Activated T-cell treated with anti-CD3 and anti-CD28 coated beads, Interleukin-2, amount 50 U/mL, for 72 hours (primary cell): Measurements from ENCODE around the gene RDH11. TPM values are rescaled to one million over a fixed set of nuclear protein-coding genes. Genes with fewer than 3 reads are reported as not detected.

Experiments
- ATAC-seq, 2 donors: fragments of 150-1000 bp; cut with Tn5 transposase; replicated peaks in 1 of 2; 2 replicates each; pipeline ENCODE4 v1.10.0; 2021; ENCODE audit warnings: moderate library complexity in 2 of 2, mild to moderate bottlenecking in 1 of 2
- DNase-seq, 2 donors: peaks; one replicate each; pipeline ENCODE4 v3.0.0; 2021 to 2022; ENCODE audit warnings: mixed read lengths in 1 of 2
- H3K27ac Mint-ChIP-seq: one replicate; pipeline ENCODE4 v1.8.0; 2022; ENCODE audit warnings: mild to moderate bottlenecking, moderate library complexity, mixed read lengths
- H3K27me3 Mint-ChIP-seq: one replicate; pipeline ENCODE4 v1.8.0; 2022; ENCODE audit warnings: low read depth, mixed read lengths
- H3K36me3 Mint-ChIP-seq, 2 donors: one replicate each; pipeline ENCODE4 v1.8.0; 2022; ENCODE audit warnings: mixed read lengths in 2 of 2, mild to moderate bottlenecking in 1 of 2; ENCODE audit not compliant: insufficient read depth in 2 of 2
- H3K4me1 Mint-ChIP-seq: one replicate; pipeline ENCODE4 v1.8.0; 2022; ENCODE audit warnings: low read depth, mixed read lengths
- H3K4me3 Mint-ChIP-seq, 2 donors: one replicate each; pipeline ENCODE4 v1.8.0; 2022; ENCODE audit warnings: mild to moderate bottlenecking in 2 of 2, mixed read lengths in 2 of 2, moderate library complexity in 2 of 2
- H3K9me3 Mint-ChIP-seq, 2 donors: one replicate each; pipeline ENCODE4 v1.8.0; 2022; ENCODE audit warnings: mixed read lengths in 2 of 2
- total RNA-seq, 2 donors: library from RNA; stranded (reverse); gene quantifications; one replicate each; pipeline ENCODE4 v1.2.3, GENCODE V29; 2022

RDH11 gene
- total RNA-seq, 2 donors from 2014 or later: 47.4 to 49.9 TPM

- Mint-ChIP-seq H3K9me3 (no peaks in the 10 kb centered on the region), H3K4me1 (peaks cover 31% of the 10 kb centered on the region), H3K36me3 (peaks cover 11 to 13% of the 10 kb centered on the region in 2 donors), H3K27me3 (no peaks in the 10 kb centered on the region), H3K27ac (peak overlapping the region; percentile 82), H3K4me3 (peak overlapping the region; percentile 93 to 98)
- peak; percentile 80 to 83 for DNase-seq
- peak; percentile 89 to 93 for ATAC-seq
Observed at GRCh38 chr14:67694791-67695393, 672 bp downstream of the RDH11 start.

- Mint-ChIP-seq H3K27me3 (no peaks in the 10 kb centered on the region), H3K4me1 (peaks cover 20% of the 10 kb centered on the region), H3K9me3 (no peaks in the 10 kb centered on the region), H3K4me3 (no peak overlapping the region), H3K27ac (peak overlapping the region; percentile 47), H3K36me3 (peaks cover 17 to 33% of the 10 kb centered on the region in 2 donors)
- ATAC-seq: no peak
- no peak for DNase-seq
Observed at GRCh38 chr14:67690011-67690410, 5.6 kb downstream of the RDH11 start.

GRCh38 chr14:67683842-67684241 lies 11.7 kb downstream of the RDH11 start:
- H3K27me3 Mint-ChIP-seq: no peaks in the 10 kb centered on the region
- H3K4me1 Mint-ChIP-seq: peaks cover 18% of the 10 kb centered on the region
- no peaks in the 10 kb centered on the region for H3K9me3 Mint-ChIP-seq
- H3K36me3 Mint-ChIP-seq: peaks cover 4 to 28% of the 10 kb centered on the region in 2 donors
- H3K27ac Mint-ChIP-seq: peak overlapping the region; percentile 1
- DNase-seq (no peak), ATAC-seq (no peak)
- H3K4me3 Mint-ChIP-seq: no peak overlapping the region

- H3K36me3 Mint-ChIP-seq: peaks cover 4 to 18% of the 10 kb centered on the region in 2 donors
- peaks cover 23% of the 10 kb centered on the region for H3K4me1 Mint-ChIP-seq
- ATAC-seq (no peak), DNase-seq (no peak)
- no peaks in the 10 kb centered on the region for H3K9me3 Mint-ChIP-seq
- no peaks in the 10 kb centered on the region for H3K27me3 Mint-ChIP-seq
- H3K27ac Mint-ChIP-seq: peak overlapping the region; percentile 21
- H3K4me3 Mint-ChIP-seq: no peak overlapping the region
Observed at GRCh38 chr14:67680941-67681340, 14.6 kb downstream of the RDH11 start.

- ATAC-seq: peak; percentile 100
- Mint-ChIP-seq H3K4me3 (peak overlapping the region in 1 of 2 donors; percentile 50), H3K36me3 (peaks cover 2 to 16% of the 10 kb centered on the region in 2 donors), H3K27ac (peak overlapping the region; percentile 72), H3K27me3 (no peaks in the 10 kb centered on the region), H3K9me3 (no peaks in the 10 kb centered on the region), H3K4me1 (peaks cover 23% of the 10 kb centered on the region)
- peak; percentile 44 to 46 for DNase-seq
Observed at GRCh38 chr14:67680121-67680602, 15.4 kb downstream of the RDH11 start.

GRCh38 chr14:67679006-67679405 lies 16.6 kb downstream of the RDH11 start:
- Mint-ChIP-seq H3K27ac (no peak overlapping the region), H3K4me3 (no peak overlapping the region), H3K4me1 (peaks cover 24% of the 10 kb centered on the region), H3K36me3 (peaks cover 2 to 16% of the 10 kb centered on the region in 2 donors), H3K27me3 (no peaks in the 10 kb centered on the region), H3K9me3 (no peaks in the 10 kb centered on the region)
- ATAC-seq (no peak), DNase-seq (no peak)

GRCh38 chr14:67675219-67675582 lies 20.4 kb downstream of the RDH11 start:
- Mint-ChIP-seq H3K27ac (peak overlapping the region; percentile 94), H3K36me3 (peaks cover 2 to 11% of the 10 kb centered on the region in 2 donors), H3K4me3 (peak overlapping the region; percentile 85 to 94), H3K4me1 (peaks cover 37% of the 10 kb centered on the region), H3K9me3 (no peaks in the 10 kb centered on the region), H3K27me3 (no peaks in the 10 kb centered on the region)
- ATAC-seq (no peak), DNase-seq (no peak)

- DNase-seq (peak; percentile 81 to 85), ATAC-seq (peak; percentile 95 to 96)
- Mint-ChIP-seq H3K27ac (peak within 1 kb of the TSS; percentile 94), H3K4me1 (peaks cover 31% of the 10 kb centered on the region), H3K27me3 (no peaks in the 10 kb centered on the region), H3K36me3 (peaks cover 2 to 8% of the 10 kb centered on the region in 2 donors), H3K4me3 (peak within 1 kb of the TSS; percentile 85 to 94), H3K9me3 (no peaks in the 10 kb centered on the region)
Observed at GRCh38 chr14:67674480-67675218, 20.9 kb downstream of the RDH11 start, which contains the start of gene VTI1B. Gene VTI1B (minus strand): TSS chr14:67674632. CDS start chr14:67674489, 143 bp downstream.

- ATAC-seq (peak; percentile 61 to 68), DNase-seq (peak; percentile 64 to 66)
- Mint-ChIP-seq H3K4me3 (peak overlapping the region; percentile 85 to 94), H3K36me3 (peaks cover 2 to 7% of the 10 kb centered on the region in 2 donors), H3K4me1 (peaks cover 33% of the 10 kb centered on the region), H3K9me3 (no peaks in the 10 kb centered on the region), H3K27me3 (no peaks in the 10 kb centered on the region), H3K27ac (peak overlapping the region; percentile 94)
Observed at GRCh38 chr14:67674139-67674479, 21.5 kb downstream of the RDH11 start.

GRCh38 chr14:67673451-67673850 lies 22.1 kb downstream of the RDH11 start:
- peaks cover 39% of the 10 kb centered on the region for H3K4me1 Mint-ChIP-seq
- no peaks in the 10 kb centered on the region for H3K9me3 Mint-ChIP-seq
- DNase-seq (no peak), ATAC-seq (no peak)
- no peaks in the 10 kb centered on the region for H3K27me3 Mint-ChIP-seq
- peak overlapping the region; percentile 92 for H3K27ac Mint-ChIP-seq
- H3K4me3 Mint-ChIP-seq: peak overlapping the region; percentile 85 to 94
- peaks cover 2 to 7% of the 10 kb centered on the region in 2 donors for H3K36me3 Mint-ChIP-seq

GRCh38 chr14:67668559-67668958 lies 27.0 kb downstream of the RDH11 start:
- DNase-seq: peak; percentile 23 to 43
- peak overlapping the region in 1 of 2 donors; percentile 21 for H3K4me3 Mint-ChIP-seq
- H3K27ac Mint-ChIP-seq: peak overlapping the region; percentile 45

GRCh38 chr14:67666750-67667449 lies 28.7 kb downstream of the RDH11 start:
- H3K4me3 Mint-ChIP-seq: peak overlapping the region in 1 of 2 donors; percentile 11
- ATAC-seq: peak; percentile 75 to 82
- H3K27me3 Mint-ChIP-seq: no peaks in the 10 kb centered on the region
- H3K36me3 Mint-ChIP-seq: no peaks in the 10 kb centered on the region
- H3K9me3 Mint-ChIP-seq: no peaks in the 10 kb centered on the region
- peak; percentile 25 to 45 for DNase-seq
- H3K4me1 Mint-ChIP-seq: peaks cover 48% of the 10 kb centered on the region
- peak overlapping the region; percentile 87 for H3K27ac Mint-ChIP-seq

More at GRCh38 chr14:67668559-67668958, 27.0 kb downstream of the RDH11 start:
- H3K4me1 Mint-ChIP-seq: peaks cover 61% of the 10 kb centered on the region
- H3K36me3 Mint-ChIP-seq: no peaks in the 10 kb centered on the region
- no peaks in the 10 kb centered on the region for H3K27me3 Mint-ChIP-seq
- no peaks in the 10 kb centered on the region for H3K9me3 Mint-ChIP-seq
- ATAC-seq: peak; percentile 68 to 71

- H3K27me3 Mint-ChIP-seq: no peaks in the 10 kb centered on the region
- ATAC-seq: peak in 1 of 2 donors; percentile 21
- H3K4me1 Mint-ChIP-seq: peaks cover 41% of the 10 kb centered on the region
- H3K36me3 Mint-ChIP-seq: no peaks in the 10 kb centered on the region
- no peaks in the 10 kb centered on the region for H3K9me3 Mint-ChIP-seq
- no peak for DNase-seq
- peak overlapping the region; percentile 87 for H3K27ac Mint-ChIP-seq
- peak overlapping the region in 1 of 2 donors; percentile 54 for H3K4me3 Mint-ChIP-seq
Observed at GRCh38 chr14:67665868-67666267, 29.7 kb downstream of the RDH11 start.
